HG02840 (cell line): Measurements from ENCODE around the gene COL4A2.

ENCODE experiments used
- ATAC-seq: cut with Tn5 transposase; IDR thresholded peaks from one replicate; pipeline ENCODE4 v1.9.1; 2021; ENCODE audit warnings: mild to moderate bottlenecking, moderate library complexity, moderate number of reproducible peaks; ENCODE audit not compliant: unreplicated experiment, low FRiP score

Gene COL4A2

DNA sequence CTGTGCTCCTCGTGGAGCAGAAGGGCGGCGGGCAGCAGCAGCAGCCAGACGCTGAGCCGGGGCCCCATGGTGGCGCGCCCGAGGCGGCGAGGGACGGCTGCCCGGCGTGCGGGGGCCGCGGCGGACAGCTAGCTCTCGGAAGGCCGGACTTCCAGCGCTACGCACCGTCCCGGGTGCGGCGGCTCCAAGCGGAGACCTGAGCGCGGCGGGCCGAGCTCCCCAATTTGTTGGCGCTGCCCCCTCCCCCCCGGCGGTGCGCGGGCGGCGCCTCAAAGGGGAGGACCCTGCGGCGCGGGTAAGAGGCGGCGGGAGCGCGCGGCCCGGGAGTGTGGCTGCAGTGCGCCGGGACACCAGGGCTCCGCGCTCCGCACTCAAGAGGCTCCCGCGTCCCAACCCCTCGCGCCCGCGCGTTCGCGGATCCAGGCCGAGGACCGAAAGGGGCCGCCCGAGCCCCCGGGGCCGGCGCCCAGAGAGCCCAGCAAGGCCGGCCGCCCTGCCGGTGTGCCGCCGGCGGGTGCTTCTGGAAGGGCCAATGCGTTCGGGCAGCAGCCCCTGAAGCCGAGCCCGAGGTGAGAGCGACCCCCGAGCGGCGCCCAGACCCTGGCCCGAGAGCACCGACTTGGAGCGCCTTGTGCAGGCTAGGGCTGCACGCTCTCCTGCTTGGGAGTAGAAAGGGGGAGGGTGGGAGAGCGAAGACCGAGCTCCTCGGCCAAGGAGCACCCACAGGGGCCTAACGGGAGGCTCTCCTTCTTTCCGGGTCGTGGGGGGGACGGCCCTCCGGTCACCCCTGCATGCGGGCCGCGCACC is at the start of gene COL4A2, which contains the start of gene COL4A1:
COL4A2 (plus strand) TSS at position 325 of the 807 bp plus-strand sequence. CDS start 620 bp downstream, outside the sequence.
COL4A1 (minus strand) TSS at position 198 of the 807 bp plus-strand sequence; CDS start at position 68, 130 bp downstream.
- ATAC-seq = no peak

DNA sequence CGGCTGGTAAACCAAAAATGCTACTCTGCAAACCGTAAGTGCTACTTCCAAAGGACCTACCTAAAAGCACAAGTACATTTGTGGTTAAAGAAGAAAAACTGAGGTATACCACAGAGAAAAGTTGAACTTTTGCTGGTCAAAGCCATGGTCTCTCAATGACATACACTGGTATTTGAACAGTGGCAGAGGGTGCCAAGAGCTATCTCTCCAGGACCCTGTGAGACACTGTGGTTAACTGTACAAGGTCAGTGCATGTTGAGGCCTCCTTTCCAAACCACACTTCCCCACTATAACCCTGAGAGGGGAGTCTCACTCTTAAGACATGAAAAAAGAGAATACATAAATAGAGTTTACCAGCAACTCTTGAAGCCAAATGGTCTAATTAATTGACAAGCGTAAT is 49.7 kb upstream of the COL4A2 start:
- ATAC-seq = no peak

DNA sequence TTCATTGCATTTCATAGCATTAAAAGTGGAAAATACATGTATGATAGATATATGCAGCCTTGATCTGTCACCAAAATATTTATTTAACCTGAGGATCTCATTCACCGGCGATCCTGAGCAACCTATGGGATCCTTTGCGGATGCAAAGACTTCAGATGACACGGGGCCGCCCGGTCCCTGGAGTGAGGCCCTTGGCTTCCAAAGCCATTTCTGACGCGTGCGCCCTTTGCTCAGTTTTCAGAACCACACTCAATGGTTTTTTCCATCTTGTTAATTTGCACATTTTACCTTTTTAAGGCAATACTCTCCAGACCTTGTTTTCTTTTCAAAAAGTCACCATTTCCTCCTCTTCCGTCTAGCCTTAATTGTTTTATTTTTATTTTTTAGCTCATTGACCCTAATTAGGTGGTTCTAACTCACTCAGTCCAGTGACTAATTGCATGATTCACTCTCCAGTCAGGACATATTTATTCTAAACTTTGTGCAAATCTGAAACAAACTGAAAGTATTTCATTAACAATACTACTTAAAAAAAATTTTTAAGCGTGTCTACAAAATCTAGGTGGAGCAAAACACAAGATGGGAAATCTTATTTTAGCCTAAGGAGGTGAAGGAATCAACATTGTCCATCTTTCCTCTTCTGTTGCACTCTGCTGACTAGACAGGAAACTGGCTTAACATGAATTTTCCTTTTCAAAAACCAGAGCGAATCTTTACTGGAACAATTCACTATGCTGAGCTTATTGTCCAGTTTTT is 48.0 kb upstream of the COL4A2 start:
- no peak for ATAC-seq

DNA sequence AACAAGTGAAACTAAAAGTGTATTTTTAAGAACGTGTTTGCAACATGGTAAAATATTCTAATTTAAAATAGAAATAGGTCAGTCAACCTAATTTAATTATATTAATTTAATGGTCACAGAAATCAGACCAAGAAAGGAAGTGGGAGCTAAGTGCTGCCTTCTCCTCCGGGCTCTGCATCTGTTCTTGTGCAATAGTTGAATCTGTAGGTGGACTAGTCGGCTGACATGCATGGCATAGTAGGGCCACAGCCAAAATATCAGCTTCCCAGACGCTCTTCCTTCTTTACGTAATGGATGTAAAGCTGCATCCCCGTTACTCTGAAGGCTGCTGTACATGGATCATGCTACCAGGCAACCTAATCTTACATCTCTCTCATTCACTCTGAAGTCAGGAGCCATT is 47.4 kb upstream of the COL4A2 start:
- no peak for ATAC-seq

DNA sequence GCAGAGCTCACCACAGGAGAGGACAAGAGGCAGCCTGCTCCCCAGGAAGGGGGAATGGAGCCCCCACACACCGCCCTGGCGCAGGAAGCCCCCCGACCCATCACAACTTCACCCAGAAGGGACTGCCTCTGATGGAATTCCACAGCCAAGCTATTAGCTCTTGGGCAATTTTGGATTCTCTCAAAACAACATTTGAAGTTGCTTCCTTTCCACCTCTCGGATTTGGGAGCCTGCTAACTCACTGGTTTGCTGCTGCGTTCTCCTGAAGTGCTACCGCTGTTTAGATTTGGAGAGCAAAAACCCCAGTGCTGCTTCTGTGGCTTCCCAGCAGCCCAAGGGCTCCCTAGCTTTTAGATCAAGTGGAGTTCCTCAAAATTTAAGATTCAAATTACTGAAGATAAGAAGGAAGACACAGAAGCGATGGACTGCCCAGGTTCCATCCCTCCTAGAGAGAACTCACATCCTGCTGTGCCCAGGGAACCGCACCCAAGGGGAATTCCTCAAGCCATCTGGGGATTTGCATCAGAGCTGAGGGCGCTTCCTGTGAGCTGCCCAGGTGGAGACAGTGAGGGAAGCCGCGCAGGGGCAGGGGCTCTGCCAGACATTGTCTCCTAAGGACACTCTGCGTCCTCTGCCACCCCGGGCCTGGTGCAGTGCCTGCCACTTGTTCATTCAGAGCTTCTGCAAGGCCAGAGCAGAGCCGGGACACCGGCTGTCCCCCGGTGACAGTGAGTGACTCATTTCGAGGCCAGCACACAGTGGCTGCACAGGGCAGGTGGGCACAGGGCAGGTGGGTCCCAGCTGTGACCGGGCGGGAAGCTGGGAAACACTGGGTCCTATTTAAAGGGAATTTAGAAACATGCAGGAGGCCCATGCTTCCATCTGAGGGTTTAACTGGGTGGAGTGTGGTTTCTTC is 45.7 kb upstream of the COL4A2 start:
- no peak for ATAC-seq

DNA sequence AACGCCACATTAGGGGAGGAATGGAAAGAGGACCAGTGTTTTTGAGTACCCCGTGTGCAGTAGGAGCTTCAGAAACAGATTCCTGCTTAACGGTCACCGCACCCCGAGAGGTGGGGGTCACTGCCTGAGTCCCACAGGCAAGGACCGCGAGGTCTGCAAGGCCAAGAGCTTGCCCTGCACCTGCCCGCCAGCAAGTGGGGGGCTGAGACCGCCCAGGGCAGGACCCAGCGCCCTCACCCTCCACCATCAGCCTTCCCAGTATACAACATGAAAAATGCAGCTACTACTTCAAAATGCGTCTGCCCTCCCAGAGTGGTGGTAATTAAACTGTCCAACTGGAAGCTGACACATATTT is 45.0 kb upstream of the COL4A2 start:
- ATAC-seq = no peak

DNA sequence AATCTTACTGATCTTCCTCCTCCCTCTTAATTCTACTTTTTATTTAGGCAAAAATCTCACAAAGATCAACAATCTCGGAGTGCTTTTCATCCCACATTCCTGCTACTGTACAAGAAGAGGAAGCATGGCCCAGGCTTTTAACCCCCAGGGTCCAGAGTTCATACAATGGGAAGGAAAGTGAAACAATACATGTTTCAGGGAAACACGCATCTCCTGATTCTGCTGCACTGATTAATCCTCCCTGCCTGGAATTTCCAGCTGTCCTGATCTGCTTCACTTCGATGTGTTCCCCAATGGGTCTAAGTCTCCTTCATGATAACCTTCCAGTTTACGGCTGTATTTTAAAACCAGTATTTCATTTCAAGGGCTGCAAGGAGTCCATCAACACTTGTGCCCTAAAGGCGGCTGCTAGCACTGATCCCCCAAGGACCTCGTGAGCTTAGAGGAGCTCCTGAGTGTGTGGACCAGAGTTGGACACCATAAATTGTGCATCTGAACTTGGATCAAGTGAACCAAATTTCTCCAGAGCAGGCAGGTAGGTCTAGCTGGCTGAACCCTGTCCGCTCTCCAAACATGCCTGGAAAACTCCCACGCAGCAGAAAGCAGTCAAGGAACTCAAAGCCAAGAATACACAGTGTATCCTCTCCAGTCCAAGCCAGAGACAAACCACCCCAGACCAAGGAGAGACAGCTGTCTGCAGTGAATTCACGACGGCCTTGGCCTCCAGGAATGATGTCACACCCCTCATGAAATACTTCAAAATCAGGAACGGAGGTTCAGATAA is 44.4 kb upstream of the COL4A2 start:
- no peak for ATAC-seq

DNA sequence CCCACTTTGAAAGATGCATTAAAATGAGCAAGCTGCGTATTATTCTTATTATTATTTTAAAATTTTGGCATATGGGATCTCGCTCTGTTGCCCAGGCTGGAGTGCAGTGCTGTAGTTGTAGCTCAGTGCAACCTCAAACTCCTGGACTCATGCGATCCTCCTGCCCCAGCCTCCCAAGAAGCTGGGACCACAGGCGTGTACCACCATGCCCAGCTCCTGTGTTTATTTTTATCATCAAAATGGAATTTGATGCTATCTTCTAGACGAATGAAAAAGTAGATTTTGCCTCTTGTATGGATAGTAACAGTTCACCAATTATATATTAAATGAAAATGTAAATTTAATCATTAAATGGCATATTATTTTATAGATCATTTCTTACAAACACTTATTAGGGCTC is 43.7 kb upstream of the COL4A2 start:
- ATAC-seq = no peak

DNA sequence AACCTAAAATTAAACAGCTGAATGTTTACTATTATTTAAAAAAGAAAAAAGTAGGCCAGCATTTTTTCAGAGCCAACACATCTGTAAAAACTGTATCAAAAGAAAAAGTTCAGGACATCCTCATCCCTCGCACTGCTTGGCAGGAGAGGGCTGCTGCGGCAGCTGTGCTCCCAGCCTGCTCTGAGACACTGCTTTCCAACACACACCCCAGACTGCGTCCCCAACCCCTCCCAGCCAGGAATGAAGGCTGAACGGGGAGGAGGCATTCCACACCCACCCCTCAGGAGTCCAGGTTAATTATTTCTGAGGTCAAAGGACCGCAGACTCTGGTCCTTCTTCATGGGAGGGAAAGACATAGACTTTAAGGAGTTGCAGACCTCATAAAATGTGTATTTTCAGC is 43.2 kb upstream of the COL4A2 start:
- ATAC-seq = no peak

DNA sequence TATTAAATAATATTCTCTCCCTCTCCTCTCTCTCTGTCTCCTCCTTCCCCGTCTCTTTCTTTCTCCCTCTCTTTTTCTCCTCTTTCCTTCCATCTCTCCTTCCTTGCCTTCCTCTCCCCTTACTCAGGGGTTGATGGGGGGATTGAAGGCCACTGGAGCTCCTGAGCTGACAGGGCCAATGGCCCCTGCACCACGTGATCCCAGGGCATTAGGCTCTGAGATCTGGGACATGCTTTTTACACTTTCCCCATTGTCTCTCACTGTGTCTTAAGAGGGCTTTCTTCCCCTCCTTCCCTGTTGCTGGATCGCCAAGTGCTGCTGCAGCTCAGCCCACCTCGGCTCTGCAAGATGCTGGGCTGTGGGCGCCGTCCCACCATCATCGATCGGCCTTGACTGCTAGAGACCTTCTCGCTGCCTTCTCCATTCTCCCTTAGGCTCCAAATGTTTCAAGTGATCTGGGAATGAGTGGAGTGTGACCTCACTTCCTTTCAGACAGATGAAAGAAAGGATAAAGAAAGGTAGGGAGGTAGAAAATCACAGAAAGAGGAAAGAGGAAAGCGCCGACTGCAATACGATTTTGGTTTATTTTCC is 42.3 kb upstream of the COL4A2 start:
- no peak for ATAC-seq

DNA sequence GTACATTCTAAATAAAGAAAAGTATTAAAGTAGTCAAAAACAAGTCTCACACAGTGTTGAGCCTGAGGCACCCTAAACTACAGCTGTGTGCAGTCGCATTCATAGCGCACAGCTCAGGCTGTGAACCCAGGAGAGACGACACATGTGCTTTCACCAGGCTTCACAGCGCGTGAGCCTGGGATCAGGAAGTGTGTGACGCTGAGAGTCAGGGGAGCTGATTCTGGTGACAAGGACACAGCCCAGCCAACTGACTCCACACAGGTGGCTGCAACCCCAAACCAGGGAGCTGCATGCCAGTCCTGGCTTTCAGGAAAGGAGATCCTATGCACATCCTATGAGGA is 41.8 kb upstream of the COL4A2 start:
- ATAC-seq = no peak

DNA sequence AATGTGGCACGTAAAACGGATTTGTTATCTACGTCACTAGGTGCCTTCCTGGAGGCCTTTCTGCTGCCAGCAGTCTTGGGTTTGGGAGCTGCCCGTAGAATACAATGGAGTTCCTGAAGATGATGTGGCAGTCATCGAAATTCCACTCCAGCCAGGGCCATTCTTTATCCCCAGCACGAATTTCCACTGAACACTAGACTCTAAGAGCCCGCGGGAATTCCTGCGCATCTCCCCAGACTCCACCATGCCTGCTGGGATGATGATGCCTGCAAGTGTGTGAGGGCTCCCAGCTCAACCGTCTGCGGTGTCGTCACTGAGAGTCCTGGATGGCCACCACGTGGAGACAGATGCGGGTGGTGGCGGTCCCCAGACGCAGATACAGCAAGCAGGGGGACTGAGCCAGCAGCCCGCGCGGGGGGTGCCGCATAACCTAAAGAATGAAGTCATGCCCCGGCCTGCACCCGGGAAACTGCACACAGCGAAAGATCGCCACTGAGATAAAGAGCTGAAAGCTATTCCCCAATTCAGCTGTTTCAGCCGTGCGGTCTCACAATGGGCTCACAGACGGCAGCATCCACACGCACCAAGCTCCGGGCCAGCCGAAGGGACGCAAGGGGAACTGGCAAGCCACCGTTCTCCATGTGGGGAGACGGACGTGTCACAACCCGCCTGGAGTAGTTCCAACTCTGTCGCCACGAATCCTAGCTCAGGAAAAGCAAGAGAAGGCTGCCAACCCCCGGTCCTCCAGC is 41.2 kb upstream of the COL4A2 start:
- no peak for ATAC-seq

DNA sequence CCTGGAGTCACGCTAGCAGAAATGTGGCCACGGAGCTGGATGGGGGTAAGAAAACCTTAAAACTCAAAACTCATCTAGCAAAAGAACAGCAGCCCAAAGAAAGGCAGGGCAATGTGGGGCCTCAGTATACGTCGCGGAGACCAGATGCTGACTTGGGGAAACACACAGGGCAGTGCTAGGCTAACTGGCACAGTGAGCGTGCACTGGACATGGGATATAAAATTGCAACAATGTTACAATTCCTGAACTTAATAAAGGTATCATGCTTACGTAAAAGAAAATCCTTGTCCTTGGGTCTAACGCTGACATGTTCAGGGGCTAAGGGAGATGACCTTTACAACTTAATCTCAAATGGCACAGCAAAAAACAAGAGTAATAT is 40.7 kb upstream of the COL4A2 start:
- ATAC-seq = no peak

DNA sequence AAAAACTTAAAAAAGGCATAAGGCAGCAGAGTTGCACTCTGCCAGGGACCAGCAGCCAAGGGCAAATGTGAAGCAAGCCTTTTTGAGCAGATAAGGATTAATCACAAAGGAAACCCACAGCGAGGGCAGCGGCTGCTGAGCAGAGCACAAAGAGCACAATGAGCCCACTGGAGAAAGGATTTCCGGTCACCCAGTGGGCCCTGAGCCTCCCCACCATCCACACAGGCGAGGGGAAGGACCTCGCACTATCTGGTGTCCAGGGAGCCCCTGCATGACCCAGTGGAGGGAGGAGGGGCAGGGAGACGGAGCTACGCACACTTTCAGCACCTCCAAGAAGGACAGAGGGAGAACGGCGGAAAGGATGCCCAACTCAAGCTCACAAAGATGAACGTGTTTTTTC is 40.1 kb upstream of the COL4A2 start:
- ATAC-seq = no peak

DNA sequence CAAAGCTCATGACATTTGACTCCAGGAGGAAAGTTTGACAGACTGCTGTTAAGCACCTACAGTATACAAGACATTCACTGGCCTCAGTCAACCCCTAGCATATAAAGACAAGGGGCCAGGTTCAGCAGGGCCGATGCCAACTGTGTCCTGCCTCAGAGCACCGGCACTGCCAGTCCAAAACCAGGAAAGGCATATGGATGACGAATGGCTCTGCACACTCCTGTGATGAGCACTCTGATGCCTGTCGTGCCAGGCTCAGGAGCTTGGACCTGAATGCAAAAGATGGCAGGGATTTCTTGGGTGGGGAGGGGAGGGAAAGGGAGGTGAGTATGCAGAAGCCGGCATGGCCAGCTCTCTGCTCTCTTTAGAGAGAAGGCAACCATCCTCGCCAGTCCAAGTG is 39.0 kb upstream of the COL4A2 start:
- no peak for ATAC-seq

DNA sequence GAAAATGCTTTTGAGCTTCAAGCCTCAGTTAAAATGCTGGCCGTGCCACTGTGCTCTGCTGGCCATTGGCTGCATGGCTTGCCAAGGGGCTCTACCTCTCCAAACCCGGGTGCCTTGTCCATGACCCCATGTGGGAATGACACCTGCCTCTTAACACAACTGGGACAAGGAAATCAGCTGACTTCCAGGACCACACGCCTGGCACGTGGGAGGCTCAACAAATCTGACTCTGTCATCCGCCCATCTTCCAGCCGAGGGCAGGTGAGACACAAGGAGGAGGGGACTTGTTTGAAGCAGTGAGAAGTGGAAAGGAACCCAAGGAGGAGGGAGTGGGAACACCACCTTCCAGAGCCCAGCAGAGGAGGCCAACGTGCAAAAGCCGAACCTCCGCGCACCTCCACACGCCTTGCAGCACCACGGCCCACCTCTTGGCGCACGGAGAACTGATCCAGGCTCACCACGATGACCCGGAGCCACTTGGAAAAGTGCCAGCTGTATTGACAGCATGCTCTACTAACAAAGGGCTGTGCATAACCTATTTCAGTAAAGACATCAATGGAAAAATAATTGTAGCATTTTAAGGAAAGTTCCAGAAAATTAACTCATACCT is 38.4 kb upstream of the COL4A2 start:
- no peak for ATAC-seq

DNA sequence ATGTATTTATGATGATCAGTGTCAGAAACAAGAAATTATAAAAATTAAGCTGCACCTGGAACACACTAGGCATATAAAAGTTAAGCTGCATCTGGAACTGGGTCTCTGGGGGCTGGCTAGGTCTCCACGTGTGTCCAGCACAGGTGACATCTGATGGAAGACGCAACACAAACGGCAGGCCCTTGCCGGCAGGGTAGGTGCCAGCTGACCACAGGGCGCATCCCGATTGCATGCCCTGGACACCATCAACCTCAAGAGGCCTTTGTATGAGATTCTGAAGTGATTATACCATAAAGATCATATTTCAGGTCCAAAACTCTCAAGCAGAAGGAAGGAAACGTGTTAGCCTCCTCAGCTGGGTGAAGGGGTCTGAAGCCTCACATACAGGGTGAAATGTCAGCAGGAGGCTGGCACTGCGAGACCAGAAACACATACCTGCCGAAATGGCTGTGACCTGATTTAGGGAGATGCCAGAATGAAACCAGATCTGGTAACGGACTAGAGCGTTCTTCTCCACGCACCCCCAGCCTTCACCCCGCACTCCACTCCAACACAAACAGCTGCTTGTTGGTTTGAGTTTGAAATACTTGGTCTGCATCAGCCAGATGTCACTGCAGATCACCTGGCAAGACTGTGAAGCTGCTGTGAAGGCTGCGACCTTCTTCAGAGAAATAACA is 37.4 kb upstream of the COL4A2 start:
- ATAC-seq = no peak

DNA sequence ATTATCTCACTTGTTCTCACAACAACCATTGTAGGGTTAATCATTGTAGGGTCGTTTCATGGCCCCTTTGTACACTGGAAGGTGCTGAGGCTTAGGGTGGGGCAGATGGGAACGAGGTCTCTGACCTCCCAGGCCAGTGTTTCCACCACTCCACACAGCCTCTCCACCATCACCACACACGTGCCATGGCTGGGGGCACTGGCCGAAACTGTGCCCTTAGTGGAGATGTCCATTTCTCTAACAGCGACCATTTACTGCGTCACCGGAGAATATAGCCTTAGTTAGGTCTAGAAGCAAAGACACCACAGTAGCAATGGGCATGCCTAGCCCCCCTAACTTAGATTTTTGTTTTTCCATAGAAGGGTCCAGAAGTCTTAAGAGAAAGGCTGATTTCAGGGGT is 36.6 kb upstream of the COL4A2 start:
- ATAC-seq = no peak
